Transverse colon (tissue), 4 donors: ENCODE data around the gene USP6NL. TPM values are rescaled to one million over a fixed set of nuclear protein-coding genes. Genes with fewer than 3 reads are reported as not detected.

ENCODE experiments used
- DNase-seq: peaks from one replicate; pipeline ENCODE4 v3.0.0-alpha.2; 2019
- H3K27ac ChIP-seq, 4 donors: fragments of 200-600 bp; sonication (generic); 2 replicates each; pipeline ENCODE4 v1.5.1; 2016 to 2018; ENCODE audit warnings: inconsistent platforms in 4 of 4
- H3K27me3 ChIP-seq: fragments of 200-600 bp; sonication (generic); 2 replicates; pipeline ENCODE4 v1.5.1; 2017; ENCODE audit warnings: inconsistent platforms
- H3K36me3 ChIP-seq, 4 donors: fragments of 200-600 bp; sonication (generic); 2 replicates each; pipeline ENCODE4 v1.5.1; 2017 to 2019; ENCODE audit warnings: inconsistent platforms in 4 of 4
- H3K4me1 ChIP-seq, 4 donors: fragments of 200-600 bp; sonication (generic); 2 replicates each; pipeline ENCODE4 v1.5.1; 2017 to 2020; ENCODE audit warnings: inconsistent platforms in 4 of 4
- H3K4me3 ChIP-seq, 4 donors: fragments of 200-600 bp; sonication (generic); 1 replicate in 1 of 4; 2 replicates in 3 of 4; pipeline versions ENCODE4 v1.5.1 to v1.6.1; 2017 to 2019; ENCODE audit warnings: inconsistent platforms in 4 of 4
- H3K9me3 ChIP-seq, 2 donors: fragments of 200-600 bp; sonication (generic); 2 replicates each; pipeline ENCODE4 v1.5.1; 2017 to 2019; ENCODE audit warnings: inconsistent platforms in 2 of 2
- EP300 ChIP-seq: sonication (generic); formaldehyde crosslinking; IDR thresholded peaks from one replicate; pipeline ENCODE4 v1.6.1; 2017; ENCODE audit warnings: antibody characterized with exemption, low read depth
- POLR2A ChIP-seq: fragments of 450-650 bp; IDR thresholded peaks from one replicate; pipeline ENCODE4 v1.6.1; 2016; ENCODE audit warnings: antibody characterized with exemption, mild to moderate bottlenecking, moderate library complexity
- POLR2AphosphoS5 ChIP-seq, 3 donors: sonication (generic); formaldehyde crosslinking; IDR thresholded peaks; one replicate each; pipeline ENCODE4 v1.6.1; 2016; ENCODE audit warnings: antibody characterized with exemption in 3 of 3
- WGBS, 2 donors: methylation state at CpG; one replicate each; pipeline ENCODE4 v1.1.5; 2018; ENCODE audit warnings: low coverage in 1 of 2; 5-methylcytosine and 5-hydroxymethylcytosine counted together
- in situ Hi-C, 4 donors: fragments of 200-750 bp; cut with MboI; loops; one replicate each; pipeline versions ENCODE4 v1.15.0 to v1.15.1; 2017; ENCODE audit warnings: low sequenced_read_pairs in 3 of 4, low pct_ligation_motif_present in 1 of 4, low pct_unique_long_range_greater_than_20kb in 1 of 4
- intact Hi-C: fragments of 100-400 bp; cut with DNase I; formaldehyde crosslinking; loops from one replicate; pipeline ENCODE4 v1.15.1; 2023; ENCODE audit warnings: low total_unique reads
- total RNA-seq, 4 donors: library from RNA; depleted of rRNA; stranded (reverse); fragments of >200 nt; gene quantifications; one replicate each; pipeline ENCODE4 v1.1.0, GENCODE V29; 2016
- TF ChIP-seq, protein P1 (sequence below), 5 experiments: fragments of 200-600 bp in 3 of 5; fragments of 450-650 bp in 2 of 5; sonication (generic) in 3 of 5; IDR thresholded peaks; 1 replicate in 2 of 5; 2 replicates in 3 of 5; pipeline ENCODE4 v1.5.1; 2016 to 2017; ENCODE audit warnings: antibody characterized with exemption in 5 of 5, inconsistent platforms in 3 of 5, mild to moderate bottlenecking in 2 of 5, moderate library complexity in 1 of 5

The USP6NL gene
- total RNA-seq, 4 donors from 2014 or later: 17.3 to 45.8 (median 26.6) TPM

DNA sequence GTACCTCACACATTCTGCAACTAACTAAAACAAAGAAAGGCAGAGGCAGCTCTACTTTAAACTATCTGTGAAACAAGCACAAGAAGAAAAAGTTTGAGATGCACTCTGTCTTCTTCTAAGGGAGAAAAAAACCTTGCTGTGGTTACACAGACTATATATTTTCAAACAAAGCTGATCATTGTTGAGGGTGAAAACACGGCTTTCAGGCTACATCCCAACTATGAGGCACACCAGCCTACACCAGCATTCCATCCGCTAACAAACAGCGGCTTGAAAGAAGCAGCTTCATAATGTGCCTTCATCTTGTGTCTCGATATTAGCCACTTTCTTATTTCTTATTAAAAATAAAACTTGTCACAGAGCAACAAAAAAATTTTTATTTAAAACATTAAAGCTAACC lies 79.1 kb downstream of the USP6NL start:
- intact Hi-C loops: no loop called here
- in situ Hi-C loops: no loop called here
- Histone ChIP-seq H3K27me3 (no peaks in the 10 kb centered on the region), H3K4me1 (peaks cover 3 to 34% (median 8%) of the 10 kb centered on the region in 4 donors), H3K9me3 (no peaks in the 10 kb centered on the region), H3K4me3 (no peak overlapping the region), H3K36me3 (peaks cover 0 to under 1% (median 0%) of the 10 kb centered on the region in 4 donors), H3K27ac (peak overlapping the region in 2 of 4 donors; percentile 16 to 19)
- no peak for TF ChIP-seq POLR2A
- TF ChIP-seq, protein P1, sequence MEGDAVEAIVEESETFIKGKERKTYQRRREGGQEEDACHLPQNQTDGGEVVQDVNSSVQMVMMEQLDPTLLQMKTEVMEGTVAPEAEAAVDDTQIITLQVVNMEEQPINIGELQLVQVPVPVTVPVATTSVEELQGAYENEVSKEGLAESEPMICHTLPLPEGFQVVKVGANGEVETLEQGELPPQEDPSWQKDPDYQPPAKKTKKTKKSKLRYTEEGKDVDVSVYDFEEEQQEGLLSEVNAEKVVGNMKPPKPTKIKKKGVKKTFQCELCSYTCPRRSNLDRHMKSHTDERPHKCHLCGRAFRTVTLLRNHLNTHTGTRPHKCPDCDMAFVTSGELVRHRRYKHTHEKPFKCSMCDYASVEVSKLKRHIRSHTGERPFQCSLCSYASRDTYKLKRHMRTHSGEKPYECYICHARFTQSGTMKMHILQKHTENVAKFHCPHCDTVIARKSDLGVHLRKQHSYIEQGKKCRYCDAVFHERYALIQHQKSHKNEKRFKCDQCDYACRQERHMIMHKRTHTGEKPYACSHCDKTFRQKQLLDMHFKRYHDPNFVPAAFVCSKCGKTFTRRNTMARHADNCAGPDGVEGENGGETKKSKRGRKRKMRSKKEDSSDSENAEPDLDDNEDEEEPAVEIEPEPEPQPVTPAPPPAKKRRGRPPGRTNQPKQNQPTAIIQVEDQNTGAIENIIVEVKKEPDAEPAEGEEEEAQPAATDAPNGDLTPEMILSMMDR (IDR thresholded peaks at IDR 0.05): no peak
- no peak for TF ChIP-seq EP300
- no peak for TF ChIP-seq POLR2AphosphoS5 (IDR thresholded peaks at IDR 0.05)
- DNase-seq: no peak
- WGBS, 2 donors: 58 to 69% methylated on average over 2 to 4 of the region's 4 CpGs

DNA sequence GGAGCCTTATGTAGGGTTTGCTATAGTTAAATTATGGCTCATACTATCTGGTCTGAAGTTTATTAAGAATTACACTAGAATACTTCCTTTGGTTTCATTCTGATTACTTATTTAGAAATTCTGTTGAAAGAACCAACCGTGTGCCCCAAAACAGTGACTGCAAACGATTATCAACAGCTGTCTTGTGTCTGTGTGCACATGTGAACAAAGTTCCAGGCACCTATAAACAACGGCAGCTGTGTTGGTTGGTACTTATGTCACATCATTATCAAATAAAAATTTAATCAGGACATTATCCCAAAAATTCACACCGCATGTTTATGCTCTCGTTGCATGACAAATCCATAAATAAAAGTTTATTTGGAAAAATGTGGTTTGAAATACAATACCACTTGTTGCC lies 80.6 kb downstream of the USP6NL start:
- H3K27ac ChIP-seq: peak overlapping the region in 1 of 4 donors; percentile 19
- H3K4me1 ChIP-seq: peaks cover 3 to 35% (median 8%) of the 10 kb centered on the region in 4 donors
- no peaks in the 10 kb centered on the region for H3K9me3 ChIP-seq
- H3K27me3 ChIP-seq: no peaks in the 10 kb centered on the region
- intact Hi-C loops: no loop called here
- TF ChIP-seq POLR2A (no peak), POLR2AphosphoS5 (IDR thresholded peaks at IDR 0.05) (no peak), EP300 (no peak)
- TF ChIP-seq, protein P1 (IDR thresholded peaks at IDR 0.05): no peak
- 58 to 66% methylated on average over 5 of the region's 5 CpGs for WGBS, 2 donors
- H3K36me3 ChIP-seq: peaks cover 0 to 7% (median 0%) of the 10 kb centered on the region in 4 donors
- no peak for DNase-seq
- in situ Hi-C loops: no loop called here
- H3K4me3 ChIP-seq: no peak overlapping the region

DNA sequence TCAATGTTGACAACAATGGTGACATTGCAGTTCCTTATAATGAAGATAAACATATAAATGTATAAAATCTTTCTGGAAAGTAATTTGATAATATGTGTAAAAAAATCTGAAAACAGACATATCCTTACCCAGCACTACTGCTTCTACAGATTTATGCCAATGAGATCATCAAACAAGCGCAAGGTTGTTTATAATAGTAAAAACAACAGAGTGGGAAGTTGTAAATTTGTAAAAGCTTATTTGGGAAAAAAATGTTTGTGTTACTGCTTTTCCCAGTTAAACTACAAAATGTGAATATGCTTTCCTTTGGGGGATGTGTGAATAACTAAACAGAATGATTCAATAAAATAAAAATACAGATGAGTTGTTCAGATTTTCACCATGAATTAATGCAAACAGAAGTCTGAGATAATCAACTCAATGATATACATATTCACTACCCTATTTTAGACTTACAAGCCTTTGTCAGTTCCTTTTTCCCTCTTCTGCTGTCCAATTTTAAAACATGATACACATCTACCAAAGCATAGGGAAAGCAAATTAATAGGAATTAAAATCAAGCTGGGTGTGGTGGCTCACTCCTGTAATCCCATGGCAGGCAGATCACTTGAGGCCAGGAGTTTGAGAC lies 82.1 kb downstream of the USP6NL start:
- DNase-seq: no peak
- in situ Hi-C loops (no loop called here), intact Hi-C loops (no loop called here)
- Histone ChIP-seq H3K27ac (no peak overlapping the region), H3K27me3 (no peaks in the 10 kb centered on the region), H3K4me3 (no peak overlapping the region), H3K36me3 (peaks cover 0 to 7% (median 0%) of the 10 kb centered on the region in 4 donors), H3K9me3 (no peaks in the 10 kb centered on the region), H3K4me1 (peaks cover 3 to 43% (median 8%) of the 10 kb centered on the region in 4 donors)
- TF ChIP-seq EP300 (no peak), POLR2A (no peak), POLR2AphosphoS5 (IDR thresholded peaks at IDR 0.05) (no peak)
- TF ChIP-seq, protein P1 (IDR thresholded peaks at IDR 0.05): no peak
- WGBS, 2 donors: 50 to 71% methylated on average over 1 of the region's 1 CpG

DNA sequence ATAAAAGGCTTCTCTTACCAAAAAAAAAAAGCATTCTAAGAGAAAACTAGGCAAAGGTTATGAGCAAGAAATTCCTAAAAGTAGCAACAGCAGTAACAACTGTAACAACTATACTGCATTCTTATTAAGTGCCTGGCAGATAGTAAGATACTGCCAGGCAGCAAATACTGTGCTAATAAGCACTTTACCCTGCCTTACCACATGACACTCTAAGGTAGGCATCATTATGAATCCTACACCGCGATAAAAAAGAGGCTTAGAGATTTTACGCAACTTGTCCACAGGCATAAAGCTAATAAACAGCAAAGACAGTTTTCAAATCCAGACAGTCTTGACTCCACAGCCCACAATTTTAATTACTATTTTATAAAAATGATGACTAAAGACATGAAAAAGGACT lies 83.2 kb downstream of the USP6NL start:
- H3K4me1 ChIP-seq: peaks cover 0 to 39% (median 8%) of the 10 kb centered on the region in 4 donors
- intact Hi-C loops: no loop called here
- no peaks in the 10 kb centered on the region for H3K27me3 ChIP-seq
- WGBS, 2 donors: 67 to 79% methylated on average over 1 to 3 of the region's 3 CpGs
- H3K27ac ChIP-seq: peak overlapping the region in 3 of 4 donors; percentile 36 to 56 (median 37)
- in situ Hi-C loops: no loop called here
- H3K9me3 ChIP-seq: no peaks in the 10 kb centered on the region
- no peak for TF ChIP-seq POLR2A
- TF ChIP-seq POLR2AphosphoS5 (IDR thresholded peaks at IDR 0.05): no peak
- TF ChIP-seq, protein P1 (IDR thresholded peaks at IDR 0.05): no peak
- TF ChIP-seq EP300: no peak
- H3K36me3 ChIP-seq: peaks cover 0 to 7% (median 0%) of the 10 kb centered on the region in 4 donors
- DNase-seq: no peak
- no peak overlapping the region for H3K4me3 ChIP-seq
